NCI-H748 (cell line): ENCODE data around the gene LARGE1.
"Not testable (repeated sequence)": the region's sequence is repeated elsewhere in the genome, so short reads cannot be mapped to it uniquely, and the experiment has no call there.

ENCODE experiments used
- DNase-seq: peaks from one replicate; lab custom pipeline; 2025; ENCODE audit not compliant: unreplicated experiment; lab: John Stamatoyannopoulos, UW

Gene LARGE1

GRCh38 chr22:33393432-33393831 lies 526.8 kb downstream of the LARGE1 start:
- no peak for DNase-seq

GRCh38 chr22:33391298-33391697 lies 529.0 kb downstream of the LARGE1 start:
- DNase-seq = no peak

- no peak for DNase-seq
These were observed 530.3 kb downstream of the LARGE1 start for GRCh38 chr22:33389936-33390335.

- no peak for DNase-seq
These were observed 534.0 kb downstream of the LARGE1 start for GRCh38 chr22:33386270-33386669.

DNA sequence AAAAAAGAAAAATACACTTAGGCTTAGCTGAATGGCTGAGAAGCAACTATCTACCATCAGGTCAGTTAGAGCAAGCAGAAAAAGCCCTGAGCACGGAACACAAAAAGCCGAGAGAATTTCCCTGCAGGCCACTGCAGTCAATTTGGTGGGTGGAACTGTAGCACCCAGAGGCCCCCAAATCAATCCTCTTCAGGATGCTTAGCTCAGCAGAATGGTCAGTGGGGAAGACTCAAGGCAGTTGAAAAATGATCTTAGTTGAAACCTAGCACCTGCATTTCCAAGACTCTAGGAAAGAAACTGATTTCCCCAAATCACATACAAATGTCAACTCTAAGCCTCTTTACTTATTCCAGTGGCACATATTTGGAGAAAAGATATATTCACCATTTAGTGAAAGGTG lies 534.7 kb downstream of the LARGE1 start:
- no peak for DNase-seq

DNA sequence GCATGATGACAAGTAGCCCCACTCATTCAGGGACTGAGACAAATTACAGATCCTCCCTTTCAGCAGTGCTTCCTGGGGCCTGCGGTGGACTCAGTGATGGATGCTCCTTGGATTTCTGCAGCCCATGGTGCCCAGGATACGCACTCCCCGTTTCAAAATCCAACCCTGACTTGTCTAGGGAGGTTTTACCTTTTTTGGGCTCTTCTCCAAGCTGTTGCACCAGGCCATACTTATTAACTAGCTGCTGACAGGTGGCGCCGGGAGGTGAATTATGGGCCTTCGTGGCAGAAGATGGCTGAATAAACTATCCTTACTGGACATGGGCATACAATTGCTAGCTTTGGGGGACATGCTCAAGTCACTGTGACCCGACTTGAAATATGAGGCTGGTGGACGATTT lies 537.8 kb downstream of the LARGE1 start:
- DNase-seq = no peak

- no peak for DNase-seq
These were observed 538.5 kb downstream of the LARGE1 start for GRCh38 chr22:33381531-33382406.

DNA sequence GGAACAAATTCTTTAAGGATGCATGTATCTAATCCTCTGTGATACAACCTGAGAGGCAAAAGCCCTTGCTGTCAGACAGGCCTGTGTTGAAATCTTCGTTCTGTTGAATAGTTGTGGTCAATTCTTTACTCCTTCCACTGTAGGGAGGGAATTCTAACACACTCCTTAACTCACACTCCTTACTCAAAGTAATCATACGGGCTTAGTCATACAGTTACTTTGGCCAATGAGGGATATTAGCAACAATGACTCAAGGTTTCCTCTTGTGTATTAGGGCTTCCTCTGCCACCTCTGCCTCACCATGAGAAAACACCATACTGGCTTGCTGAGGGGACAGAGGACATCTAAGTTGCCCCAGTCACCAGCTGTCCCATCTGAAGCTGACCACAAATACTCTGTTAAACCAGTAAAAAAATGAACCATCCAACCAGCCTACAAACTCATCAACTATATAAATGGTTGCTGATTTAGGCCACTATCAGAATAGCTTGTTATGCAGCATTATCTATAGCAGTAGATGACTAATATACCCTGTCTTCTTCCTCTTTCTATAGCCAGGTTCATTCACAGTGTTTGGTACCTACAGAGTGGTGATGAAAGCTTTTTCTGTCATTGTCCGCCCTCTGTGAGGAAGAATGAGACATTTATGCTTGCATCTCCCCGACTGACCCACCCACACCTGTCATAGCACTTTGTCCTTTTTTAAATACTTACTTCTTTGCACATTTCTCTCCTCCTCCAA lies 539.3 kb downstream of the LARGE1 start:
- no peak for DNase-seq

DNA sequence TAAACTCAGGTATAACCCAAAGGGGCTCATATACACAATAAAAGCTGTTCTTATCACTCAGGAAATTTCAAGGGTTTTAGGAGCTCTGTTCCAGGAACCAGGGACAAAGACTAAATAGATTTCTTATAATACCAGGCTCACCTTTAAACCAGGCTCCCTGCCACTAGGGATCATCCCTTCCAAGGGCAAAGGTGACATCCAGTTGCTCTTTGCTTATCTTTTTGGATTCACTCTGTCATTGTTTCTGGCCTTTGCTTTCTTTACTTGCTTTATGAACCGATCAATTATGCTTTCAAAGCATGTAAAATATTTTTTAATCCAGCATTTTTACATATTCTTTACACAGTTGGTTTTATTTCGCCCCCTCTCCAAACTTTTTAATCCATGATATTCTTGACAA lies 540.4 kb downstream of the LARGE1 start:
- no peak for DNase-seq

DNA sequence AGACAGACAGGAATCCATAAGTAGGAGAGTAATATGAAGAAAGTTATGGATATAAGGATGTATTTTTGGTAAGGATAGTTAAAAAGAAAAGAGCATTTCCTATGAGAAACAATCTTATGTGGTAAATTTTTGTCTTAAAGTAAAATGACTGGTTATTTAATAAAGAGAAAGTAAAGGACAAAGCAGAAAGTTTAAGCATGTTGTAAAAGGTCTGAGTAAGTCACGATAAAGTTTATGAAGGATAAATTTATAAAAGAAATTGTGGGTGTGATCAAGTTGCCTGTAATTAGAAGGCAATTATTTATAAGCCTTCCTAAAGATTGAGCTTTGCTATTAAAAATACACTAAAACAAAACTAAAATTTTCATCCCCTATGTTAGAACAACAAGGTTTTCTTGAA lies 547.4 kb downstream of the LARGE1 start:
- no peak for DNase-seq

- DNase-seq = not testable (repeated sequence)
These were observed 557.0 kb downstream of the LARGE1 start for GRCh38 chr22:33363256-33363655.

DNA sequence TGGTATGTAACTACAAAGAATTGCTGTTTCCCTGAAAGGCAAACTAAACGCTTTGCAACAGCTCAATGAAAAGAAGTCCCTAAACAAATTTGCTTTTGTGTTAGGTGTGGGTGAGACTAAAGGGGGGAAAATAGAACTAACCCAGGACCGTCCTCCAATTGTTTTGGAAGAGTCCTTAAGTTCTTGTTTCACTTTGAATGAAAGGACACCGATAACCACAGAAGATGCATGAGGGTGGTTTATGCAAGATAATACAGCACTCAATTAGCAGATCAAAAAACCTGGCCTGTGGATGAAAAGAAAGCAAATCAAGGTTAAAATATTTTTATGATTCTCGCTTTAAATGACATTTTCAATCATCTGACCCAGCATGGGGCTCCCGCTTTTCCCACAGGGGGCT lies 557.6 kb downstream of the LARGE1 start:
- no peak for DNase-seq

DNA sequence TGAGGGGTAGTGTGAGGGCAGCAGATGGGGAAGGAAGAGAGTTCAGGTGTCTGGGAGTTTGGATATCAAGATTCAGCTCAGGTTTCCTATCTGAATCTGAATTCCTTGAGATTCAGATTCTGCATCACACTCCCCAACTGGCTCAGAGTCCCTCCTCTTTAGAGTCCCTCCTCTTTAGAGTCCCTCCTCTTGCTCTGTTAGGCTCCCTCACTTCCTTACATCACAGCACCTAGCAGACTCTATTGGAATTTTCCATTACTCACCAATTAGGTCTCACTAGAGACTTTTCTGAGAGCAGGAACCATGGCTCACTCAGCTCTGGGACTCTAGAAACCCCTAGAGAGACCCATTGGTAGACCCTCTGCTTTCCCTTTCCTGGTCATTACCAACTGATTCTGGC lies 558.7 kb downstream of the LARGE1 start:
- no peak for DNase-seq

- DNase-seq = no peak
These were observed 562.3 kb downstream of the LARGE1 start for GRCh38 chr22:33357981-33358399.

DNA sequence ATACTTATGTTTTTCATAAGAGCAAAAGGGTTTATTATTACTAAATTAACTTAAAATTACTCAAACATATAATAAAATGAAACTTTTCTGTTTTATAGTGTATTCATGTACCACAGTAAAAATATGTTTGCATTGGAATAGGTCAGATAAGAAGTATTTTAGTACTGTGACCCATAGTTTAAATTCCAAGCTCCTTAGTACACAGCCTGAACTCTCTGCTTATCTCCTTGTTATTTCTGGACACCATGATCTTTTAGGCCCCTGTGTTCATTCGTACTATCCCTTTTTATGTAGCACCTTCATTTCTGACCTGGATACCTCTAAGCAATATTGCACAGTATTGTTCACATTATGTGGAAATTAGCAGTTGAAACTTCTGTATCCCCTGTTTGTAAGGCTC lies 565.3 kb downstream of the LARGE1 start:
- DNase-seq = no peak

DNA sequence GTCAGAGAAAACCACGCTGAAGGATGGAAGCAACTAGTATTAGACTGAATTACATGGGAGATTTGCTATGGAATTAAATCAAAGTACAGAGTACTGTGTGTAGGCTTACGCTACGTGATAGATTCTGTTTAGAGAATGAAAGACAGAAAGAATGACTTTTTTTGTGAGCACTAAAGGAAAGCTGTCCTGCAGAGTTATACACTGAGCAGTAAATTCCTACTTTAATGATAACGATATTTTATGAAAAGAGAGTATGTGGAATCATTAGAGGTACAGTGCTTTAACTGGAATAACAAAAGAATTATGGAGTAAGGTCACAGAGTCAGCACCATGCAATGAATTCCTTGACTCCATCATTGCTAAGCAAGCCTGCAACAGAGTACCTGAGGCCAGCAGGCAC lies 566.8 kb downstream of the LARGE1 start:
- no peak for DNase-seq

- DNase-seq = no peak
These were observed 567.5 kb downstream of the LARGE1 start for GRCh38 chr22:33352768-33353167.

GRCh38 chr22:33350961-33351360 lies 569.3 kb downstream of the LARGE1 start:
- DNase-seq = no peak

GRCh38 chr22:33350491-33350890 lies 569.8 kb downstream of the LARGE1 start:
- DNase-seq = no peak

GRCh38 chr22:33347002-33347401 lies 573.3 kb downstream of the LARGE1 start:
- DNase-seq = no peak

GRCh38 chr22:33341611-33342010 lies 578.7 kb downstream of the LARGE1 start:
- DNase-seq = no peak

DNA sequence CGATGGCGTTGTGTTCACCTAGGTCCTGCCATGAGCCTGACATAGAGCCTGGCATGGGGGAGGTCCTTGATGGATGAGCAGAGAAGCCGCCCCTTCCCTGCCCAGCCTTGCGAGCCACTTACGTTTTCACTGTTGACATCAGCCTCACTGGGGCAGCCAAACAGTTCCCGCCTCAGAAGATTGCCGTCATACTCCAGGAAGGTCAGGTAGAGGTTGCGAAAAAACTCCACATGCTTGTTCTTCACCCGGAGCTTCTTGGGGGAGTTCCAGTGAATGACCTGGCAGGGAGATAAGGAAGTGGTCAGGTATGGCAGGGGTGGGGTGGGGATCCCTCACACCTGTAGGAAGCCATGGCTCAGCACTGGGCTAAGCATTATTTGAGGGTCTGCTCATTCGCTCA lies 582.8 kb downstream of the LARGE1 start:
- no peak for DNase-seq
